GM19023 (cell line): Measurements from ENCODE around the gene PLGLB2.
"Not testable (repeated sequence)": the region's sequence is repeated elsewhere in the genome, so short reads cannot be mapped to it uniquely, and the experiment has no call there.

Experiments used
- ATAC-seq: cut with Tn5 transposase; IDR thresholded peaks from one replicate; pipeline ENCODE4 v1.9.1; 2021; ENCODE audit warnings: mild to moderate bottlenecking, moderate library complexity; ENCODE audit not compliant: unreplicated experiment

The PLGLB2 gene

GRCh38 chr2:87747791-87748190 lies at the start of gene PLGLB2:
Gene PLGLB2 (plus strand): TSS chr2:87748087. CDS start chr2:87748154, 67 bp downstream.
- ATAC-seq = not testable (repeated sequence)

- not testable (repeated sequence) for ATAC-seq
Observed at GRCh38 chr2:87704572-87705323, 43.1 kb upstream of the PLGLB2 start.

- not testable (repeated sequence) for ATAC-seq
Observed at GRCh38 chr2:87708368-87708767, 39.5 kb upstream of the PLGLB2 start.

GRCh38 chr2:87727940-87728599 lies 19.8 kb upstream of the PLGLB2 start:
- ATAC-seq = not testable (repeated sequence)

GRCh38 chr2:87740928-87741327 lies 7.0 kb upstream of the PLGLB2 start:
- ATAC-seq = not testable (repeated sequence)

GRCh38 chr2:87742393-87743108 lies 5.3 kb upstream of the PLGLB2 start:
- ATAC-seq = not testable (repeated sequence)

GRCh38 chr2:87743638-87744037 lies 4.2 kb upstream of the PLGLB2 start:
- ATAC-seq = not testable (repeated sequence)

GRCh38 chr2:87745353-87745951 lies 2.4 kb upstream of the PLGLB2 start:
- not testable (repeated sequence) for ATAC-seq

- ATAC-seq = not testable (repeated sequence)
Observed at GRCh38 chr2:87748524-87748923, 637 bp downstream of the PLGLB2 start.

- not testable (repeated sequence) for ATAC-seq
Observed at GRCh38 chr2:87750560-87750959, 2.7 kb downstream of the PLGLB2 start.

- ATAC-seq = not testable (repeated sequence)
Observed at GRCh38 chr2:87754759-87755158, 6.9 kb downstream of the PLGLB2 start.
